ENCODE data around the gene SLC25A25. TPM values are rescaled to one million over a fixed set of nuclear protein-coding genes. Genes with fewer than 3 reads are reported as not detected.

Gene SLC25A25
- total RNA-seq, 3 donors from 2014 or later (not counting 1 experiment from before 2014, with no cell fraction given) = 16.8 to 19.1 (median 18.9) TPM

GRCh38 chr9:128155736-128156500 is 87.9 kb downstream of the SLC25A25 start:
- Mint-ChIP-seq H3K36me3 (no peaks in the 10 kb centered on the region), H3K4me1 (peaks cover 4 to 10% of the 10 kb centered on the region in 2 donors), H3K27me3 (ENCODE audit: low read depth in 2 of 2) (no peaks in the 10 kb centered on the region), H3K27ac (no peak overlapping the region), H3K4me3 (no peak overlapping the region), H3K9me3 (no peaks in the 10 kb centered on the region)
- Histone ChIP-seq H3K27ac (ENCODE audit: low read length) (no peak overlapping the region), H3K9me3 (ENCODE audit: control insufficient read depth, insufficient read depth, low read length) (no peaks in the 10 kb centered on the region), H3K27me3 (ENCODE audit: control insufficient read depth, insufficient read depth, low read length) (no peaks in the 10 kb centered on the region), H3K4me3 (ENCODE audit: low read length) (no peak overlapping the region), H3K36me3 (ENCODE audit: control insufficient read depth, insufficient read depth, low read length) (no peaks in the 10 kb centered on the region), H3K4me1 (ENCODE audit: control insufficient read depth, insufficient read depth, low read length) (peaks cover 14% of the 10 kb centered on the region)
- no peak for TF ChIP-seq CTCF (IDR thresholded peaks at IDR 0.05)
- intact Hi-C loops (cut with micrococcal nuclease) = no loop called here
- WGBS (ENCODE audit: insufficient coverage) = 90% methylated on average over 7 of the region's 7 CpGs
- no peak for DNase-seq
- ATAC-seq = no peak

Other genes starting within 250 kb of the SLC25A25 start
- gene ENG, start 213.6 kb upstream of the SLC25A25 start, total RNA-seq = 10 to 100 TPM in 2 of 3 donors, 1 to 10 TPM in 1; 8.5 to 13.6 (median 12.3) TPM
- gene AK1, start 190.6 kb upstream of the SLC25A25 start, total RNA-seq = 10 to 100 TPM; 47.3 to 76.3 (median 54.2) TPM
- 100 to 1,000 TPM; 120 to 148 (median 127) TPM for gene ST6GALNAC6, start 168.6 kb upstream of the SLC25A25 start, total RNA-seq
- 10 to 100 TPM; 18.8 to 33.0 (median 20.4) TPM for gene ST6GALNAC4, start 151.2 kb upstream of the SLC25A25 start, total RNA-seq
- 1 to 10 TPM in 1 of 3 donors, under 1 TPM in 2; 0.52 to 1.4 (median 0.97) TPM for gene PIP5KL1, start 137.5 kb upstream of the SLC25A25 start, total RNA-seq
- gene DPM2, start 130.4 kb upstream of the SLC25A25 start, total RNA-seq = 10 to 100 TPM; 22.9 to 31.4 (median 24.1) TPM
- 10 to 100 TPM; 10.3 to 36.0 (median 28.2) TPM for gene EEIG1, start 87.2 kb upstream of the SLC25A25 start, total RNA-seq
- 10 to 100 TPM; 11.9 to 12.6 (median 12.1) TPM for gene NAIF1, start 912 bp upstream of the SLC25A25 start, total RNA-seq
- 10 to 100 TPM; 43.4 to 57.0 (median 53.3) TPM for gene PTGES2, start 59.5 kb downstream of the SLC25A25 start, total RNA-seq
- under 1 TPM in 2 of 3 donors, not detected in 1; 0.82 to 0.99 TPM for gene LCN2, start 81.2 kb downstream of the SLC25A25 start, total RNA-seq
- gene BBLN, start 92.0 kb downstream of the SLC25A25 start, total RNA-seq = 10 to 100 TPM; 61.8 to 74.0 (median 69.3) TPM
- gene CIZ1, start 123.3 kb downstream of the SLC25A25 start, total RNA-seq = 100 to 1,000 TPM; 152 to 165 (median 159) TPM
- 1 to 10 TPM; 1.4 to 8.1 (median 2.6) TPM for gene DNM1, start 135.1 kb downstream of the SLC25A25 start, total RNA-seq
- 100 to 1,000 TPM in 1 of 3 donors, 10 to 100 TPM in 2; 78.0 to 101 (median 90.9) TPM for gene GOLGA2, start 207.8 kb downstream of the SLC25A25 start, total RNA-seq
- gene SWI5, start 208.0 kb downstream of the SLC25A25 start, total RNA-seq = 1 to 10 TPM; 6.3 to 9.3 (median 8.4) TPM